Nephron progenitor cell (in vitro differentiated cells): ENCODE measurements around the gene NR2F2.

Experiments used
- DNase-seq: peaks from one replicate; pipeline ENCODE4 v3.0.0; 2021
- H3K27ac Mint-ChIP-seq: 2 replicates; pipeline ENCODE4 v1.8.0; 2021; ENCODE audit warnings: mild to moderate bottlenecking, moderate library complexity, mixed read lengths
- H3K27me3 Mint-ChIP-seq: 2 replicates; pipeline ENCODE4 v1.8.0; 2021; ENCODE audit warnings: mild to moderate bottlenecking, low read depth, mixed read lengths; ENCODE audit not compliant: poor library complexity
- H3K36me3 Mint-ChIP-seq: 2 replicates; pipeline ENCODE4 v1.8.0; 2021; ENCODE audit warnings: low read depth, mixed read lengths
- H3K4me1 Mint-ChIP-seq: 2 replicates; pipeline ENCODE4 v1.8.0; 2021; ENCODE audit warnings: mixed read lengths
- H3K4me3 Mint-ChIP-seq: 2 replicates; pipeline ENCODE4 v1.8.0; 2021; ENCODE audit warnings: mild to moderate bottlenecking, moderate library complexity, mixed read lengths
- H3K9me3 Mint-ChIP-seq: 2 replicates; pipeline ENCODE4 v1.8.0; 2021; ENCODE audit warnings: mild to moderate bottlenecking, moderate library complexity, mixed read lengths
- CTCF ChIP-seq: fragments of 200-600 bp; sonication (generic); IDR thresholded peaks from 2 replicates; pipeline ENCODE4 v1.5.0; 2021; ENCODE audit warnings: antibody characterized with exemption

NR2F2 gene

GRCh38 chr15:96388673-96389072, 58.2 kb downstream of the NR2F2 start:
- peaks cover 39% of the 10 kb centered on the region for H3K27me3 Mint-ChIP-seq
- peaks cover 12% of the 10 kb centered on the region for H3K9me3 Mint-ChIP-seq
- no peak for DNase-seq
- peaks cover 19% of the 10 kb centered on the region for H3K4me1 Mint-ChIP-seq
- peaks cover 5% of the 10 kb centered on the region for H3K36me3 Mint-ChIP-seq
- TF ChIP-seq CTCF, result no peak
- no peak overlapping the region for H3K4me3 Mint-ChIP-seq
- H3K27ac Mint-ChIP-seq, result no peak overlapping the region
